Mesendoderm (in vitro differentiated cells): Measurements from ENCODE around the gene MIXL1.

Experiments
- DNase-seq: peaks from one replicate; pipeline ENCODE4 v3.0.0; 2013
- H2AK5ac ChIP-seq: 2 replicates; pipeline ENCODE4 v1.6.1; 2013; ENCODE audit warnings: low read length, inconsistent platforms
- H2BK120ac ChIP-seq: 2 replicates; pipeline ENCODE4 v1.6.1; 2013; ENCODE audit warnings: low read depth, mild to moderate bottlenecking, low read length, moderate library complexity, mixed read lengths
- H2BK15ac ChIP-seq: replicated peaks from 2 replicates; pipeline ENCODE4 v1.6.1; 2013; ENCODE audit warnings: low read depth, mild to moderate bottlenecking, moderate library complexity
- H2BK5ac ChIP-seq: 2 replicates; pipeline ENCODE4 v1.6.1; 2013; ENCODE audit warnings: low read length, inconsistent platforms
- H3K18ac ChIP-seq: 2 replicates; pipeline ENCODE4 v1.6.1; 2013; ENCODE audit warnings: mild to moderate bottlenecking, low read length, mixed read lengths
- H3K23ac ChIP-seq: one replicate; pipeline ENCODE4 v1.6.1; 2013; ENCODE audit warnings: low read length
- H3K27ac ChIP-seq: 2 replicates; pipeline ENCODE4 v1.5.1; 2013; ENCODE audit warnings: low read depth, mild to moderate bottlenecking, inconsistent platforms, low read length, moderate library complexity
- H3K27me3 ChIP-seq: 2 replicates; pipeline ENCODE4 v1.6.1; 2013; ENCODE audit warnings: low read length, control low read depth, mild to moderate bottlenecking, inconsistent platforms; ENCODE audit not compliant: insufficient read depth, poor library complexity
- H3K36me3 ChIP-seq: 2 replicates; pipeline ENCODE4 v1.6.1; 2013; ENCODE audit warnings: low read length, inconsistent platforms; ENCODE audit not compliant: control insufficient read depth, insufficient read depth
- H3K4ac ChIP-seq: one replicate; pipeline ENCODE4 v1.6.1; 2013; ENCODE audit warnings: low read depth, mild to moderate bottlenecking, low read length, moderate library complexity
- H3K4me1 ChIP-seq: 2 replicates; pipeline ENCODE4 v1.6.1; 2013; ENCODE audit warnings: low read depth, low read length, inconsistent platforms; ENCODE audit not compliant: control insufficient read depth
- H3K4me2 ChIP-seq: 2 replicates; pipeline ENCODE4 v1.6.1; 2013; ENCODE audit warnings: low read length
- H3K4me3 ChIP-seq: 2 replicates; pipeline ENCODE4 v1.5.1; 2013; ENCODE audit warnings: mild to moderate bottlenecking, low read length
- H3K56ac ChIP-seq: one replicate; pipeline ENCODE4 v1.6.1; 2013; ENCODE audit warnings: low read length
- H3K79me1 ChIP-seq: 2 replicates; pipeline ENCODE4 v1.6.1; 2013; ENCODE audit warnings: low read length, inconsistent platforms
- H3K79me2 ChIP-seq: 2 replicates; pipeline ENCODE4 v1.6.1; 2013; ENCODE audit warnings: mild to moderate bottlenecking, low read length; ENCODE audit not compliant: control insufficient read depth, insufficient read depth
- H3K9ac ChIP-seq: 2 replicates; pipeline ENCODE4 v1.6.1; 2013; ENCODE audit warnings: low read length, inconsistent platforms
- H4K5ac ChIP-seq: one replicate; pipeline ENCODE4 v1.6.1; 2013; ENCODE audit warnings: low read length
- H4K8ac ChIP-seq: one replicate; pipeline ENCODE4 v1.6.1; 2013; ENCODE audit warnings: low read depth, mild to moderate bottlenecking, control low read depth, low read length, moderate library complexity
- WGBS: extraction: QIAGEN DNeasy Blood & Tissue Kit; methylation state at CpG from one replicate; pipeline ENCODE4 v1.1.7; 2013; ENCODE audit warnings: low lambda C conversion rate, missing lambda C conversion rate; ENCODE audit not compliant: insufficient coverage; ENCODE audit errors: extremely low coverage; 5-methylcytosine and 5-hydroxymethylcytosine counted together

MIXL1 gene

DNA sequence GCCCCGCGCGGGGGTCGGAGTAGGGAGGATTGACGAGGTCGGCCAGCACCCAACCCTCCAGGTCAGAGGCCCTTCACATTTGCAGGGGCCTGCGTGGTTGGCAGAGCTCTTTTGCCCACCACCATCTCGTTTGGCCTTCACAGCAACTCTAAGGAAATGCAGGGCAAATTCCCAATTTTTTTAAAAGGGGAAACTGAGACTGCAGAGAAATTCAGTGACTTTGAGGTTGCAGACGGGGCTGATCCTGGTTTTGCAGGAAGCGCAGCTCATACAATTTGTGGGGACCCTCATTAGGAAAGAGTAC lies 36.5 kb upstream of the MIXL1 start:
- Histone ChIP-seq H4K8ac (no peak overlapping the region), H3K4ac (no peak overlapping the region), H3K23ac (no peak overlapping the region), H3K56ac (peak overlapping the region; percentile 98), H3K79me2 (peaks cover 32% of the 10 kb centered on the region), H3K18ac (peak overlapping the region; percentile 43), H3K79me1 (peaks cover 5% of the 10 kb centered on the region), H2BK15ac (no peak overlapping the region), H3K4me3 (peak overlapping the region; percentile 98), H3K36me3 (no peaks in the 10 kb centered on the region), H4K5ac (no peak overlapping the region), H2BK5ac (peak overlapping the region; percentile 91), H3K27ac (no peak overlapping the region), H3K9ac (peak overlapping the region; percentile 96), H3K27me3 (no peaks in the 10 kb centered on the region), H3K4me2 (peak overlapping the region; percentile 65), H2AK5ac (no peak overlapping the region), H2BK120ac (no peak overlapping the region), H3K4me1 (no peaks in the 10 kb centered on the region)
- no peak for DNase-seq
- no CpG with 5 or more reads among the region's 10 CpGs for WGBS

DNA sequence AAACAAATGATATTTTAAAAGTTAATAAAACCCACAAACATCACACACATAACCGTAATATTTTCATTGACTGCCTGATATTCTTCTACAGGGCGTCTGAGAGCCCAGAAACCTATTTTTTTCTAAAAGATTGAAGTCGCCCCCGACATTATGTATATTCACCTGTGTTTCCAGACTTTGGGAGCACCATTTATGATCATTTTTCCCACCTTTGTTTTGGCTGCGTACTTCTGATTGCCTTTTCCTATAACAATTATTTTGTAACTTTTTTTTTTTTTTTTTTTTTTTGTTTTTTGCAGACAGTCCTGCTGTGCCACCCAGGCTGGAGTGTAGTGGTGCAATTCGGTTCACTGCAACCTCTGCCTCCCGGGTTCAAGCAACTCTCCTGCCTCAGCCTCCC lies 36.1 kb upstream of the MIXL1 start:
- Histone ChIP-seq H3K79me2 (peaks cover 29% of the 10 kb centered on the region), H3K36me3 (no peaks in the 10 kb centered on the region), H3K23ac (no peak overlapping the region), H3K18ac (no peak overlapping the region), H3K27me3 (no peaks in the 10 kb centered on the region), H4K8ac (no peak overlapping the region), H2BK5ac (no peak overlapping the region), H3K4me2 (no peak overlapping the region), H3K4me1 (no peaks in the 10 kb centered on the region), H2BK15ac (no peak overlapping the region), H3K4ac (peak overlapping the region; percentile 11), H3K56ac (no peak overlapping the region), H3K79me1 (peaks cover 4% of the 10 kb centered on the region), H4K5ac (no peak overlapping the region), H3K27ac (no peak overlapping the region), H3K4me3 (no peak overlapping the region), H2BK120ac (no peak overlapping the region), H2AK5ac (no peak overlapping the region), H3K9ac (no peak overlapping the region)
- no CpG with 5 or more reads among the region's 7 CpGs for WGBS
- no peak for DNase-seq

DNA sequence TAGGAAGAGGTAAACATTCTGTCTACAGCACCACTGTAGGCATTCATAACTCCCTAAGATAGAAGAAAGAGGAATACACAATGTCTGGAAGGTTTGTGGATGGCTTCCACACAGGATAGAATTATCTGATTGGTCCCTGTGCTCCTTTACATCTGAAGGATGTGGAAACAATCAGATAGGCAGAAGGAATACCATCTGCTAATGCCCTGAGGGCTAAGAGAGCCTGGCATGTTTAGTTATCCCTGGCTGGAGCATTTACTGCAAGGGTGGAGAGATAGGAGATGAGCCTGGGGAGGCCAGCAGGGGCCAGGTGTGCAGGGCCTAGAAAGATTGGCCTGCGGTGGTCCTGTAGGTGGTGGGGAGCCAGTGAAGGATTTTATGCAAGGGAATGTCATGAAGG lies 28.3 kb upstream of the MIXL1 start:
- Histone ChIP-seq H4K5ac (no peak overlapping the region), H3K4me1 (no peaks in the 10 kb centered on the region), H3K79me2 (no peaks in the 10 kb centered on the region), H2AK5ac (no peak overlapping the region), H3K4ac (no peak overlapping the region), H3K79me1 (no peaks in the 10 kb centered on the region), H2BK5ac (no peak overlapping the region), H2BK15ac (no peak overlapping the region), H3K36me3 (no peaks in the 10 kb centered on the region), H3K18ac (no peak overlapping the region), H3K4me2 (no peak overlapping the region), H3K4me3 (no peak overlapping the region), H4K8ac (no peak overlapping the region), H3K27ac (no peak overlapping the region), H2BK120ac (no peak overlapping the region), H3K23ac (no peak overlapping the region), H3K27me3 (no peaks in the 10 kb centered on the region), H3K9ac (no peak overlapping the region), H3K56ac (no peak overlapping the region)
- DNase-seq: no peak
- WGBS: no CpG with 5 or more reads among the region's 1 CpG

DNA sequence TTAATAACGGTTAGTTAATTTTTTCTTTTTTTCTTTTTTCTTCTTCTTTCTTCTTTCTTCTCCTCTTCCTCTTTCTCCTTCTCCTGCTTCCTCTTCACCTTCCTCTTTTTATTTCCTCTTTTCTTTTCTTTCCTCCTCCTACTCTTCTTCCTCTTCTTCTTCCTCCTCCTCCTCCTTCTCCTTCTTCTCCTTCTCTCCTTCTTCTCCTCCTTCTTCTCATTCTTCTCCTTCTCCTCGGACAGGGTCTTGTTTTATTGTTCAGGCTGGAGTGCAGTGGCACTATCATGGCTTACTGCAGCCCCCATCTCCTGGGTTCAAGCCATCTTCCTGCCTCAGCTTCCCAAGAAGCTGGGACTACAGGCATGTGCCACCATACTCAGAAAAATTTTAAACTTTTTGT lies 23.5 kb upstream of the MIXL1 start:
- no peak overlapping the region for H3K4ac ChIP-seq
- H2BK5ac ChIP-seq: no peak overlapping the region
- no peaks in the 10 kb centered on the region for H3K36me3 ChIP-seq
- no peak overlapping the region for H4K5ac ChIP-seq
- H3K79me1 ChIP-seq: no peaks in the 10 kb centered on the region
- H3K18ac ChIP-seq: no peak overlapping the region
- H3K23ac ChIP-seq: no peak overlapping the region
- DNase-seq: no peak
- no peaks in the 10 kb centered on the region for H3K4me1 ChIP-seq
- no peak overlapping the region for H2BK120ac ChIP-seq
- H3K27me3 ChIP-seq: no peaks in the 10 kb centered on the region
- no CpG with 5 or more reads among the region's 2 CpGs for WGBS
- no peak overlapping the region for H3K4me3 ChIP-seq
- no peak overlapping the region for H3K9ac ChIP-seq
- no peak overlapping the region for H2BK15ac ChIP-seq
- no peak overlapping the region for H3K4me2 ChIP-seq
- no peak overlapping the region for H3K27ac ChIP-seq
- no peak overlapping the region for H3K56ac ChIP-seq
- no peaks in the 10 kb centered on the region for H3K79me2 ChIP-seq
- H4K8ac ChIP-seq: no peak overlapping the region
- no peak overlapping the region for H2AK5ac ChIP-seq

DNA sequence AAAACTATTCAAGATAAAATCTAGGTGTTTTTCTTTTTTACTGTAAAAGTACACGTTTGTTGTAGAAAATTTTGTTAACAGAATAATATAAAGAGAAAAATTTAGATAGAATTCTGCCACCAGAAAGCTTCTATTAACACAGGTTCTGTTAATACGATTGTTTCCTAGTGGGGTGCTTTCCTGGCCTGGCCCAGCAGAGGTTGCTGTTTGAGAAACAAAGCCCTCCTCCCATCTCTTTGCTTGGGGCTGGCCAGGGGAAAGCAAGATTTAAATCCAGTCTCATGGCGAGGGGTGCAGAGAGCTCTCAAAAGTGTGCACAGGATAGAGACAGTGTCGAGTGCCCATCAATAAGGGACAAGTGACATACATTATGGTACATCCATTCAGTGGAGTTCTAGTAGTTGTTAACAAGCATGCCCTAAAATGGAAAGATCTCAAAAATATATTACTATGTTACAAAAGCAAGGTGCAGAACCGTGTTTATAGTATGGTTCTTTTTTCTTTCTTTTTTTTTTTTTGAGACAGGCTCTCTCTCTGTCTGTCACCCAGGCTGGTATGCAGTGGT lies 22.4 kb upstream of the MIXL1 start:
- Histone ChIP-seq H3K18ac (peak overlapping the region; percentile 55), H3K79me2 (no peaks in the 10 kb centered on the region), H2BK5ac (no peak overlapping the region), H2BK15ac (no peak overlapping the region), H3K79me1 (no peaks in the 10 kb centered on the region), H3K56ac (peak overlapping the region; percentile 59), H3K36me3 (no peaks in the 10 kb centered on the region), H3K4me2 (no peak overlapping the region), H3K27me3 (no peaks in the 10 kb centered on the region), H3K27ac (no peak overlapping the region), H4K8ac (no peak overlapping the region), H2BK120ac (peak overlapping the region; percentile 79), H3K4ac (peak overlapping the region; percentile 55), H2AK5ac (no peak overlapping the region), H3K4me3 (no peak overlapping the region), H3K4me1 (no peaks in the 10 kb centered on the region), H4K5ac (no peak overlapping the region), H3K9ac (no peak overlapping the region), H3K23ac (no peak overlapping the region)
- no CpG with 5 or more reads among the region's 5 CpGs for WGBS
- DNase-seq: peak; percentile 72

DNA sequence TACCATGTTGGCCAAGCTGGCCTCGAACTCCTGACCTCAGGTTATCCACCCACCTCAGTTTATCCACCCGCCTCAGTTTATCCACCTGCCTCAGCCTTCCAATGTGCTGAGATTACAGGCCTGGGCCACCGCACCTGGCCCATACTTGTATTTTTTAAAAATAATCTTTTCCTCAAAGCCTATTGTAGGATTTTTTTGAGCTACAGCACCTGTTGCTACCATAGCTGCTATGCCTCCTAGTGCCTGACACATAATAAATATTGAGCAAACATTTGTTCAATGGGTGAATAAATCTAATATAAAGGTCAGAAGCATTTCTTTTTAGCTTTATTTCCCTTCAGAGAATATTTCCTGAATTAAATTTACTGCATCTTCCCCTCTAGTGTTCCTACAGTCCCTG lies 21.2 kb upstream of the MIXL1 start:
- H3K56ac ChIP-seq: peak overlapping the region; percentile 32
- no peak overlapping the region for H3K18ac ChIP-seq
- H3K79me1 ChIP-seq: no peaks in the 10 kb centered on the region
- peak overlapping the region; percentile 50 for H3K4ac ChIP-seq
- no peaks in the 10 kb centered on the region for H3K27me3 ChIP-seq
- H3K23ac ChIP-seq: no peak overlapping the region
- no peak overlapping the region for H2BK5ac ChIP-seq
- H3K9ac ChIP-seq: no peak overlapping the region
- H2BK15ac ChIP-seq: peak overlapping the region; percentile 60
- no peak overlapping the region for H3K4me3 ChIP-seq
- no peak overlapping the region for H3K4me2 ChIP-seq
- H3K4me1 ChIP-seq: no peaks in the 10 kb centered on the region
- H3K36me3 ChIP-seq: no peaks in the 10 kb centered on the region
- no peaks in the 10 kb centered on the region for H3K79me2 ChIP-seq
- no peak overlapping the region for H2AK5ac ChIP-seq
- H4K8ac ChIP-seq: no peak overlapping the region
- no peak overlapping the region for H3K27ac ChIP-seq
- no CpG with 5 or more reads among the region's 3 CpGs for WGBS
- no peak for DNase-seq
- no peak overlapping the region for H4K5ac ChIP-seq
- no peak overlapping the region for H2BK120ac ChIP-seq
